GM12878 (cell line): ENCODE data around the gene MOCOS. TPM values are rescaled to one million over a fixed set of nuclear protein-coding genes. Genes with fewer than 3 reads are reported as not detected.
A peak's percentile ranks its signal among the peaks of the same experiment; 100 is the strongest.

Experiments used
- ATAC-seq: fragments of 200-7000 bp; cut with Tn5 transposase; 3 replicates; pipeline ENCODE4 v1.9.1; 2020; ENCODE audit warnings: mild to moderate bottlenecking, moderate library complexity
- BruUV-seq: library from RNA; stranded (reverse); fragments of 400-500 nt; replicated peaks from 2 replicates; lab custom pipeline; 2021; lab: Mats Ljungman, UMichigan
- CTCF ChIA-PET: fragments of 300-600 bp; sonication (Branson Sonifier 250); formaldehyde crosslinking; extraction: SDS; loops from one replicate; lab custom pipeline; 2021; ENCODE audit warnings: inconsistent platforms; lab: Yijun Ruan, JAX
- POLR2A ChIA-PET: fragments of 350-600 bp; formaldehyde crosslinking; extraction: SDS; loops from one replicate; lab custom pipeline; 2021; ENCODE audit warnings: inconsistent platforms; lab: Charles Lee
- RAD21 ChIA-PET: fragments of 300-600 bp; sonication (Branson Sonifier 250); formaldehyde crosslinking; loops from one replicate; lab custom pipeline; 2023; ENCODE audit warnings: antibody characterized with exemption; ENCODE audit not compliant: unreplicated experiment; lab: Charles Lee
- SMC1A ChIA-PET: fragments of 300-600 bp; sonication (Branson Sonifier 250); formaldehyde crosslinking; loops from one replicate; lab custom pipeline; 2023; ENCODE audit not compliant: unreplicated experiment, uncharacterized antibody; lab: Charles Lee
- DNase-seq: peaks from one replicate; pipeline ENCODE4 v3.0.0-alpha.2; 2011; ENCODE audit warnings: low read depth, low spot score
- FAIRE-seq: peaks from 3 replicates; lab custom pipeline; 2011; peaks lifted over from hg19 to GRCh38; lab: Jason Lieb, UNC
- H2AFZ ChIP-seq: 2 replicates; pipeline ENCODE4 v1.6.0; 2011; ENCODE audit warnings: low read depth, low read length, control low read depth; ENCODE audit not compliant: control insufficient read depth
- H3K27ac ChIP-seq: 2 replicates; pipeline ENCODE4 v1.5.1; 2011; ENCODE audit warnings: control low read depth; ENCODE audit not compliant: control insufficient read depth, insufficient read depth
- H3K27me3 ChIP-seq, 2 experiments: replicated peaks in 1 of 2; 2 replicates each; pipeline versions ENCODE4 v1.6.0 to v1.6.1; 2011; ENCODE audit warnings: low read length in 1 of 2; ENCODE audit not compliant: control insufficient read depth in 2 of 2, insufficient read depth in 2 of 2
- H3K36me3 ChIP-seq, 2 experiments: 2 replicates each; pipeline ENCODE4 v1.5.1; 2011; ENCODE audit warnings: low read length in 1 of 2; ENCODE audit not compliant: control insufficient read depth in 2 of 2, insufficient read depth in 2 of 2
- H3K4me1 ChIP-seq: 2 replicates; pipeline ENCODE4 v1.6.1; 2011; ENCODE audit warnings: mild to moderate bottlenecking, low read length, moderate library complexity, mixed read lengths; ENCODE audit not compliant: control insufficient read depth, insufficient read depth
- H3K4me2 ChIP-seq: 2 replicates; pipeline ENCODE4 v1.6.0; 2011; ENCODE audit warnings: control low read depth; ENCODE audit not compliant: control insufficient read depth, insufficient read depth
- H3K4me3 ChIP-seq: fragments of 200-600 bp; sonication (generic); 2 replicates; pipeline ENCODE4 v1.5.1; 2016
- H3K79me2 ChIP-seq: 2 replicates; pipeline ENCODE4 v1.6.0; 2011; ENCODE audit warnings: low read length; ENCODE audit not compliant: control insufficient read depth, insufficient read depth
- H3K9ac ChIP-seq: 2 replicates; pipeline ENCODE4 v1.8.0; 2011; ENCODE audit warnings: low read length, control low read depth, mixed read lengths; ENCODE audit not compliant: control insufficient read depth, insufficient read depth
- H3K9me3 ChIP-seq: replicated peaks from 3 replicates; pipeline ENCODE4 v1.5.1; 2011; ENCODE audit warnings: mild to moderate bottlenecking, low read length; ENCODE audit not compliant: control insufficient read depth, insufficient read depth
- H4K20me1 ChIP-seq: 2 replicates; pipeline ENCODE4 v1.6.0; 2011; ENCODE audit not compliant: control insufficient read depth, insufficient read depth
- BACH1 ChIP-seq: fragments of 450-650 bp; IDR thresholded peaks from 2 replicates; pipeline ENCODE4 v1.6.1; 2017; ENCODE audit warnings: mild to moderate bottlenecking, borderline replicate concordance
- BHLHE40 ChIP-seq, 2 experiments: fragments of 450-650 bp in 1 of 2; IDR thresholded peaks; 2 replicates each; pipeline ENCODE4 v1.6.1; 2011 to 2017; ENCODE audit warnings: low read depth in 2 of 2, borderline replicate concordance in 1 of 2, improper control_type of control experiment in 1 of 2, low read length in 1 of 2, mild to moderate bottlenecking in 1 of 2
- BRCA1 ChIP-seq: IDR thresholded peaks from 2 replicates; pipeline ENCODE4 v1.6.1; 2011; ENCODE audit warnings: low read depth, low read length, improper control_type of control experiment
- CHD4 ChIP-seq: fragments of 200-600 bp; sonication (generic); IDR thresholded peaks from 2 replicates; pipeline ENCODE4 v1.6.1; 2016; ENCODE audit warnings: mild to moderate bottlenecking
- ESRRA ChIP-seq: IDR thresholded peaks from 2 replicates; pipeline ENCODE4 v1.6.1; 2012; ENCODE audit warnings: mild to moderate bottlenecking, low read length, improper control_type of control experiment
- ETV6 ChIP-seq, 2 experiments: fragments of 450-650 bp in 1 of 2; IDR thresholded peaks in 1 of 2; conservative IDR thresholded peaks in 1 of 2; 2 replicates each; pipeline ENCODE4 v1.6.1; 2014; ENCODE audit warnings: antibody characterized with exemption in 1 of 2, borderline replicate concordance in 1 of 2, low read depth in 1 of 2, mild to moderate bottlenecking in 1 of 2, moderate library complexity in 1 of 2
- FOXM1 ChIP-seq: IDR thresholded peaks from 2 replicates; pipeline ENCODE4 v1.6.1; 2012; ENCODE audit warnings: low read depth, mild to moderate bottlenecking, inconsistent platforms, low read length, moderate library complexity
- GATAD2B ChIP-seq: fragments of 450-650 bp; conservative IDR thresholded peaks from 2 replicates; pipeline ENCODE4 v1.6.1; 2017; ENCODE audit warnings: low read depth, mild to moderate bottlenecking, moderate library complexity
- HSF1 ChIP-seq: fragments of 150-350 bp; IDR thresholded peaks from 2 replicates; pipeline ENCODE4 v1.6.1; 2014; ENCODE audit warnings: mild to moderate bottlenecking, low read depth, low read length
- RFX5 ChIP-seq: IDR thresholded peaks from 2 replicates; pipeline ENCODE4 v1.6.1; 2011; ENCODE audit warnings: low read depth, low read length, improper control_type of control experiment
- SIN3A ChIP-seq: IDR thresholded peaks from 2 replicates; pipeline ENCODE4 v1.6.1; 2012; ENCODE audit warnings: low read depth, low read length, improper control_type of control experiment
- TBL1XR1 ChIP-seq: IDR thresholded peaks from 2 replicates; pipeline ENCODE4 v1.6.1; 2012; ENCODE audit warnings: low read depth, low read length, improper control_type of control experiment
- TCF3 ChIP-seq: IDR thresholded peaks from 2 replicates; pipeline ENCODE4 v1.6.1; 2012; ENCODE audit warnings: low read depth, mild to moderate bottlenecking, low read length, borderline replicate concordance; ENCODE audit not compliant: insufficient read depth
- TCF7 ChIP-seq: IDR thresholded peaks from 2 replicates; pipeline ENCODE4 v1.6.1; 2014; ENCODE audit warnings: antibody characterized with exemption, borderline replicate concordance
- ZNF207 ChIP-seq: fragments of 450-650 bp; IDR thresholded peaks from 2 replicates; pipeline ENCODE4 v1.6.1; 2014; ENCODE audit warnings: antibody characterized with exemption, mild to moderate bottlenecking, borderline replicate concordance
- ZNF24 ChIP-seq: fragments of 450-650 bp; IDR thresholded peaks from 2 replicates; pipeline ENCODE4 v1.6.1; 2017; ENCODE audit warnings: antibody characterized with exemption, mild to moderate bottlenecking
- WGBS: methylation state at CpG from one replicate; pipeline ENCODE4 v1.1.6; 2016; ENCODE audit warnings: low lambda C conversion rate; ENCODE audit not compliant: insufficient replicate concordance, insufficient coverage; ENCODE audit errors: missing lambda C conversion rate; 5-methylcytosine and 5-hydroxymethylcytosine counted together
- in situ Hi-C: fragments of 300-500 bp; cut with MboI; formaldehyde crosslinking; loops from 9 replicates; pipeline ENCODE4 v1.14.3; 2018; ENCODE audit warnings: mixed read lengths
- intact Hi-C: fragments of 100-400 bp; cut with micrococcal nuclease; formaldehyde crosslinking; loops from one replicate; pipeline ENCODE4 v1.14.2; 2022; ENCODE audit not compliant: unreplicated experiment
- polyA plus RNA-seq, 11 experiments: library from polyadenylated mRNA; depleted of rRNA in 4 of 11; unstranded in 6 of 11; stranded (reverse) in 5 of 11; fragments of >200 nt; fragmentation: Nextera tagmentation in 4 of 11; fragmentation: Illumina TruSeq in 1 of 11; extraction: Ambion mirVana in 4 of 11; extraction: Trizol in 1 of 11; gene quantifications; 1 replicate in 1 of 11; 2 replicates in 10 of 11; pipeline versions ENCODE4 v1.2.1 to v1.2.3, GENCODE V29; 2011 to 2016; ENCODE audit warnings: inconsistent platforms in 2 of 11, missing spikeins in 2 of 11, low read depth in 1 of 11
- total RNA-seq, 4 experiments: library from RNA; depleted of rRNA in 3 of 4; stranded (reverse); fragments of >200 nt in 3 of 4; fragmentation: Illumina TruSeq in 1 of 4; extraction: Trizol in 1 of 4; gene quantifications; 2 replicates each; pipeline versions ENCODE4 v1.2.1 to v1.2.3, GENCODE V29; 2013 to 2021
- TF ChIP-seq, protein P1 (sequence below): IDR thresholded peaks from 2 replicates; pipeline ENCODE4 v1.6.1; 2011; ENCODE audit warnings: low read depth, low read length, improper control_type of control experiment, borderline replicate concordance
- TF ChIP-seq, protein P2 (sequence below): fragments of 450-650 bp; conservative IDR thresholded peaks from 2 replicates; pipeline ENCODE4 v1.6.1; 2017; ENCODE audit warnings: mild to moderate bottlenecking, moderate library complexity

The MOCOS gene
- total and polyA plus RNA-seq, 10 of the 15 experiments (the other 5 are each of a cell fraction or from before 2014, with no cell fraction given): 0.16 to 0.56 (median 0.33) TPM

GRCh38 chr18:36314754-36315153 lies 127.5 kb downstream of the MOCOS start:
- ChIA-PET POLR2A (interaction anchor here (0.6 to 2.1 kb wide), 5 partner anchors 9 to 16 kb away, joined by 3 to 6 read pairs (median 4); no protein-coding TSS in a partner anchor), SMC1A (interaction anchor here (0.8 to 2.9 kb wide), 13 partner anchors 8 to 258 kb away, joined by 3 to 17 read pairs (median 4); no protein-coding TSS in a partner anchor), RAD21 (interaction anchor here (0.9 to 2.0 kb wide), 6 partner anchors 11 to 257 kb away, joined by 3 to 10 read pairs (median 4); partner anchors contain the start of gene FHOD3), CTCF (interaction anchor here (1.2 to 1.5 kb wide), 2 partner anchors 8 to 9 kb away, joined by 3 to 4 read pairs; no protein-coding TSS in a partner anchor)
- ATAC-seq (peak; percentile 22), DNase-seq (no peak), FAIRE-seq (no peak)
- Histone ChIP-seq H3K79me2 (no peaks in the 10 kb centered on the region; the same call in 1 of the 2 replicates), H3K27me3 (no peaks in the 10 kb centered on the region), H3K9me3 (no peaks in the 10 kb centered on the region), H2AFZ (no peak overlapping the region), H3K27ac (no peak overlapping the region), H3K4me1 (no peaks in the 10 kb centered on the region), H4K20me1 (no peaks in the 10 kb centered on the region), H3K36me3 (no peaks in the 10 kb centered on the region), H3K9ac (no peak overlapping the region)
- 39% methylated on average over 4 of the region's 4 CpGs for WGBS
- in situ Hi-C loops: no loop called here
- no peak for TF ChIP-seq ZNF207
- no peak for TF ChIP-seq BRCA1
- no peak for TF ChIP-seq FOXM1
- TF ChIP-seq HSF1: no peak
- no peak for TF ChIP-seq ESRRA
- no peak for TF ChIP-seq SIN3A
- TF ChIP-seq ETV6 (conservative IDR thresholded peaks at IDR 0.05 in 1 of 2, IDR thresholded peaks at IDR 0.05 in 1 of 2; ENCODE audit: borderline replicate concordance in 1 of 2, low read depth in 1 of 2): no peak
- TF ChIP-seq, protein P1, sequence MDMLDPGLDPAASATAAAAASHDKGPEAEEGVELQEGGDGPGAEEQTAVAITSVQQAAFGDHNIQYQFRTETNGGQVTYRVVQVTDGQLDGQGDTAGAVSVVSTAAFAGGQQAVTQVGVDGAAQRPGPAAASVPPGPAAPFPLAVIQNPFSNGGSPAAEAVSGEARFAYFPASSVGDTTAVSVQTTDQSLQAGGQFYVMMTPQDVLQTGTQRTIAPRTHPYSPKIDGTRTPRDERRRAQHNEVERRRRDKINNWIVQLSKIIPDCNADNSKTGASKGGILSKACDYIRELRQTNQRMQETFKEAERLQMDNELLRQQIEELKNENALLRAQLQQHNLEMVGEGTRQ: no peak
- TF ChIP-seq RFX5: no peak
- TF ChIP-seq TCF7: no peak
- no peak for TF ChIP-seq TCF3
- TF ChIP-seq, protein P2, sequence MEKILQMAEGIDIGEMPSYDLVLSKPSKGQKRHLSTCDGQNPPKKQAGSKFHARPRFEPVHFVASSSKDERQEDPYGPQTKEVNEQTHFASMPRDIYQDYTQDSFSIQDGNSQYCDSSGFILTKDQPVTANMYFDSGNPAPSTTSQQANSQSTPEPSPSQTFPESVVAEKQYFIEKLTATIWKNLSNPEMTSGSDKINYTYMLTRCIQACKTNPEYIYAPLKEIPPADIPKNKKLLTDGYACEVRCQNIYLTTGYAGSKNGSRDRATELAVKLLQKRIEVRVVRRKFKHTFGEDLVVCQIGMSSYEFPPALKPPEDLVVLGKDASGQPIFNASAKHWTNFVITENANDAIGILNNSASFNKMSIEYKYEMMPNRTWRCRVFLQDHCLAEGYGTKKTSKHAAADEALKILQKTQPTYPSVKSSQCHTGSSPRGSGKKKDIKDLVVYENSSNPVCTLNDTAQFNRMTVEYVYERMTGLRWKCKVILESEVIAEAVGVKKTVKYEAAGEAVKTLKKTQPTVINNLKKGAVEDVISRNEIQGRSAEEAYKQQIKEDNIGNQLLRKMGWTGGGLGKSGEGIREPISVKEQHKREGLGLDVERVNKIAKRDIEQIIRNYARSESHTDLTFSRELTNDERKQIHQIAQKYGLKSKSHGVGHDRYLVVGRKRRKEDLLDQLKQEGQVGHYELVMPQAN: no peak
- TF ChIP-seq ZNF24: no peak
- no peak for TF ChIP-seq BACH1
- no peak for TF ChIP-seq GATAD2B
- no peak for TF ChIP-seq TBL1XR1
- no peak for TF ChIP-seq BHLHE40 (IDR thresholded peaks at IDR 0.05; ENCODE audit: borderline replicate concordance in 1 of 2, low read depth in 2 of 2, low read length in 1 of 2)
- no peak for TF ChIP-seq CHD4
- TF ChIP-seq, all 136 proteins: peak for 0
- Histone ChIP-seq H3K4me3 (no peak overlapping the region), H3K4me2 (no peak overlapping the region)
- BruUV-seq: no TSS peak
- intact Hi-C loops: no loop called here
